ENCODE measurements around the gene ARL13B.

DNA sequence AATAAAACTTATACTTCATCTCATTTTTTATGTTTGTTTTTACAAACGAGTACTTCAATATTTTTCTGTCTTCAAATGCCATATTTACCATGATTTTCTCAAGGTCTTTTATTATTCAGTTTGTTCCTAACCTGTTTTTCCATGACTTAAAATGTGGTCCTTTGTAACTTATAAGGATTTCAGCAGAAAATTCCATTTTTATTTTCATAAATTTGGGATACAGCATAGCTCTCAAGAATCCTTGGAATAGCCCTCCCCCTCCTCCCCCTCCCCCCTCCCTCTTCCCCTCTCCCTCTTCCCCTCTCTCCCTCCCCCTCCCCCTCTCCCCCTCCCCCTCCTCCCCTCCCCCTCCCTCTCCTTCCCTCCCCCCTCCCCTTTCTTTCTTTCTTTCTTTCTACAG is 63.3 kb downstream of the ARL13B start:
- no peak for TF ChIP-seq SNAPC4 (CRISPR knock-in tag; IDR thresholded peaks at IDR 0.05)
- TF ChIP-seq, protein P1, sequence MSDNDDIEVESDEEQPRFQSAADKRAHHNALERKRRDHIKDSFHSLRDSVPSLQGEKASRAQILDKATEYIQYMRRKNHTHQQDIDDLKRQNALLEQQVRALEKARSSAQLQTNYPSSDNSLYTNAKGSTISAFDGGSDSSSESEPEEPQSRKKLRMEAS (IDR thresholded peaks at IDR 0.05), result no peak
- TF ChIP-seq KAT2B (IDR thresholded peaks at IDR 0.05; ENCODE audit: borderline replicate concordance, low read depth, low read length), result no peak
- no peak for TF ChIP-seq NFKBIZ (CRISPR knock-in tag; IDR thresholded peaks at IDR 0.05)
